Dermis blood vessel endothelial cell (primary cell): Measurements from ENCODE around the gene GPR152. TPM values are rescaled to one million over a fixed set of nuclear protein-coding genes. Genes with fewer than 3 reads are reported as not detected.
"Not testable (repeated sequence)": the region's sequence is repeated elsewhere in the genome, so short reads cannot be mapped to it uniquely, and the experiment has no call there.

Experiments used
- DNase-seq: peaks from one replicate; pipeline ENCODE4 v3.0.0; 2010
- total RNA-seq: library from RNA; depleted of rRNA; stranded (reverse); fragments of >200 nt; gene quantifications from 2 replicates; pipeline ENCODE4 v1.2.3, GENCODE V29; 2014

GPR152 gene
- total RNA-seq, 1 donor from 2014 or later: under 0.01 TPM

GRCh38 chr11:67489203-67489884, 36.8 kb upstream of the GPR152 start:
- DNase-seq: no peak

GRCh38 chr11:67486481-67487195, 34.1 kb upstream of the GPR152 start:
- DNase-seq: no peak

DNA sequence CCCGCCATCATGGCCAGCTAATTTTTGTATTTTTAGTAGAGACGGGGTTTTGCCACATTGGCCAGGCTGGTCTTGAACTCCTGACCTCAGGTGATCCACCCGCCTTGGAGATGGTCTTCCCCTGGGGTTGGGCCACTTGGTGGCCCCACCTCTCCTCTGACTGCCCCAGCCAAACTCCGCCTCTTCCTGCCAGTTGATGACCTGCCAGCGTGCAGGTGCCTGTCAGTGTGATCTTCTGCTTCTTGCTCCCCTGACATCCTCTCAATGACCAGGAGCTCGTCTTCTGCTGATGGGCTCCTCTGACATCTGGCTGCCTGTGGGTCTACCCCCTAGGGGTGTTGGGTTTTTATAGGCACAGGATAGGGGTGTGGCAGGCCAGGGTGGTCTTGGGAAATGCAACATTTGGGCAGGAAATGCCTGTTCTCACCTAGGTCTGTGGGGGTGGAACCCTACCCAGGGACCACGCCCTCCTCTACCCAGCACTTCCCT, 33.4 kb upstream of the GPR152 start:
- DNase-seq: not testable (repeated sequence)

DNA sequence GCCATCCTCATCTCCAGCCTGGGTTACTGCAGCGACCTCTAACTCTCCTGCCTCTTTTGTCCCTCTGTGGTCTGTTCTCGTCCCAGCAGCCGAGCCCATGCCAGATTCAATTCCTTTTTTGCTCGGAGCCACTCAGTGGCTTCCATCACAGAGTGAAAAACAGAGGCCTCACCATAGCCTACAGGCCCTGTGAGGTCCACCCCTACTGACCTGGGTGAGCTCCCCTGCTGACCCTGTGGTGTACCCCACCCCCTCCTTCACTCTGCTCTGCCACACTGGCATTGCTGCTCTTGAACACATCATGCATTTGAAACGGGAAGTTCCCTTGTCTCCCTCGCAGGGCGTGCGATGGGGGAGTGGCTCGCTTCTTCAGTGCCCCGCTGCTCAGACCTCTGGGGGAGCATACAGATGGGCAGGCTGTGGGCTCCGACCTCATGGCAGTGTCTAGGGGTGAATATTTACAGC, 32.4 kb upstream of the GPR152 start:
- no peak for DNase-seq

DNA sequence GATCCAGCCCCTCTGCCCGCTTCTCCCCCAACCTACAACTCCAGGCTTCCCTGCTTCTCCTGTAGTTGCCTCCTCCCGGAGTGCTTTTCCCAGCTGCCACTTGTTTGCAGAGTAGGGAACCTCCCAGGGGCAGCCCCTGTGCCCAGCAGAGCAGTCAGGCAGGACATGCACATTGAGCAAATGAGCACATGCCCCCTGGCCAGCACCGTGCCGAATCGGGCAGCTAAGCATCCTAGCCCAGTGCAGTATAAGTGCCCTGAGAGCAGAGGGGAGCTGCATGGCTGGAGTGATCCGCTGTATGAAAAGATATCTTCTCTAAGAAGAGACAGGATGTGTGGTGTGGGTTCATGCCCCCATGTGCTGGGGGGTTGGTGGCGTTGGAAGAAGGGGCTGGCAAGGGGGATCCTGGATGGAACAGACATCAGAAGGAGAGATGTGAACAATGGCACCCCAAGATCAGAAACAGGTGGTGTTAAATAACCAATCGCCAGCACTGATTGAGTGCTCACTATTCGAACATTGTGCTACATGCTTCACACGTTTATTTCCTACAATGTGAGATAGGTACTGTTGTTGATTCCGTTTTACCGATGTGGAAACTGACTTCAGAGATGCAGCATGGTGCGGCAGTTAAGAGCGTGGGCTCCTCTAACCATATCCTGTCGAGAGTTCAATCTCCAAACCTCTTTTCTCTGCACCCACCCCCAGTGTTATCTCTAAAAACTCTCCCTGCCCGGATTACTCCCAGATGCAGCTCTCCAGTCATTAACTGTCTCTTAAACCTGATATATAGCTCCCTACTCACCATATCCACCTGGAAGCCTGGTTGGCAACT, 31.5 kb upstream of the GPR152 start:
- DNase-seq: no peak

DNA sequence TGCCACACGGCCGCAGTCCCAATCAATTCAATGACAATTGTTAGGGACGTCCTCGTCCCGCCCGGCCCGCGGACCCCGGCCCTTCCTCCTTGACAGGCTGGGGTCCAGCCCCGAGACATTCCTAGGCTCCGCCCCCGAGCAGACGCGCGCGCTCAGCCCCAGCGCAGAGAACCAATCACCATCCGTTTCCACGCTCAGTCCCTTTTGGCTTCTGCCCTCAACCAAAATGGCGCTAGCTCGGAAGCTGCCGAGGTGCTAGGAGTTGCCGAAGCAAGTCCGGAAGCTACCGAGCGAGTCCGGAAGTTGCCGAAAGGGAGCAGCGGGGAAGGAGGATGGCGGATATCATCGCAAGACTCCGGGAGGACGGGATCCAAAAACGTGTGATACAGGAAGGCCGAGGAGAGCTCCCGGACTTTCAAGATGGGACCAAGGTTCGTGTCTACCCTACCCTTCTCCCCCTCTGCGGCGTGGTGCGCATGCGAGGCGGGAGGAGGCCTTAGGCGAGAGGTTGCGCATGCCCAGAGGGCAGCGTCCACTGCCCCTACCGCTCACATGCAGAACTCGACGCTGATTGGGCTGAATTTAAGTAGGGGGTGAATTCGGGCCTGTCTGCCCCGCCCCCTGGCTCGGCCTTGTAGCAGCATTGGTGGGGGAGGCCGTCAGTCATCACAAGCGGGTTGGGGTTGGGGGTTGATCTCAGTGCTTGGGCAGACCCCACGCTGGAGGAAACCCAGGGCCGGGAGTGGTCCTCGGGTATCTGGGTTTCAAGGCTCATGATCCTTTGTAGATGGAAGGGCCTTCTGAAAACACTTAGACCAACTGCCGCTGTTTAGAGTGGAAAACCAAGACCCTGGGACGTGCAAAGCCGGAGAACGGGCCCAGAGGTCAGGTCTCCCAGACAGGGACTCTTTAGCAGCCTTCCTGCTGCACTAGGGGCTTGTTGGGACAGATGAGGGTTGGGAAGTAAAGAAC, 30.6 kb upstream of the GPR152 start, which contains the start of gene AIP:
Gene AIP (plus strand): TSS at position 200 of the 972 bp plus-strand sequence. CDS start 133 bp downstream, at position 333.
- peak; percentile 99 for DNase-seq

- no peak for DNase-seq
Observed at GRCh38 chr11:67482275-67482826, 29.8 kb upstream of the GPR152 start.

DNA sequence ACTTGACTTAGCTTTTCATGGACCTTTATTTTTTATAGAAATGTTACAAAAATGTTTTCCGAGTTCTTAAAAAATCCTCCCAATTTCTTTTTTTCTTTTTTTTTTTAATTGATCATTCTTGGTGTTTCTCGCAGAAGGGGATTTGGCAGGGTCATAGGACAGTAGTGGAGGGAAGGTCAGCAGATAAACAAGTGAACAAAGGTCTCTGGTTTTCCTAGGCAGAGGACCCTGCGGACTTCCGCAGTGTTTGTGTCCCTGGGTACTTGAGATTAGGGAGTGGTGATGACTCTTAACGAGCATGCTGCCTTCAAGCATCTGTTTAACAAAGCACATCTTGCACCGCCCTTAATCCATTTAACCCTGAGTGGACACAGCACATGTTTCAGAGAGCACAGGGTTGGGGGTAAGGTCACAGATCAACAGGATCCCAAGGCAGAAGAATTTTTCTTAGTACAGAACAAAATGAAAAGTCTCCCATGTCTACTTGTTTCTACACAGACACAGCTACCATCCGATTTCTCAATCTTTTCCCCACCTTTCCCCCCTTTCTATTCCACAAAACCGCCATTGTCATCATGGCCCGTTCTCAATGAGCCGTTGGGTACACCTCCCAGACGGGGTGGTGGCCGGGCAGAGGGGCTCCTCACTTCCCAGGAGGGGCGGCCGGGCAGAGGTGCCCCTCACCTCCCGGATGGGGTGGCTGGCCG, 25.0 kb upstream of the GPR152 start:
- DNase-seq: not testable (repeated sequence)

- not testable (repeated sequence) for DNase-seq
Observed at GRCh38 chr11:67476692-67477091, 24.2 kb upstream of the GPR152 start.

GRCh38 chr11:67472882-67473281, 20.4 kb upstream of the GPR152 start:
- no peak for DNase-seq

DNA sequence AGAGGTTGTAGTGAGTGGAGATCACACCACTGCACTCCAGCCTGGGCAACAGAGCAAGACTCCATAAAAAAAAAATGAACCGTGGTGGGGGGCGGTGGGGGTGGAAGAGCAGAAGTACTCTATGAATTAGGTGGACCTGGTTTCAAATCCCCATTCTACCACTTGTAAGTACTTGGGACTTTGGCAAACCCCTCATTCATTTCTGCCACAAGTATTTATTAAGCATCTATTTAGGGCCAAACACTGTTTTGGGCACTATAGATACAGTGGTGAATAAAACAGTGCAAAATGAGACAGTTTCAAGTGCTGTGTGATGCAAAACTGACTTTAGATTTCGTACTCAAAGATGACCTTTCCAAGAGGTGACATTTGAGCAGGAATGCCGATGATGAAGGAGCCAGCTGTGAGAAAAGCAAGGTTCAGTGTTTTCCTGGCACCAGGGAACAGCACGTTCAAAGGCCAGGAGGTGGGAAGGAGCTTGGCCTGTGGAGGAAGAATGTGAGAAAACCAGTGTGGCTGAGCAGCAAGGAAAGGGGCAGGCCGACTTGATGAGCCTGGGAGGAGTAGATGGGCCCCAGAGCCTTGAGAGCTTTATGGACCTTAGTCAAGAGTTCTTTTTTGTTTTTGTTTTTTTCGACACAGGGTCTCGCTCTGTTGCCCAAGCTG, 17.9 kb upstream of the GPR152 start:
- DNase-seq: no peak

- DNase-seq: no peak
Observed at GRCh38 chr11:67469508-67469811, 16.9 kb upstream of the GPR152 start.

DNA sequence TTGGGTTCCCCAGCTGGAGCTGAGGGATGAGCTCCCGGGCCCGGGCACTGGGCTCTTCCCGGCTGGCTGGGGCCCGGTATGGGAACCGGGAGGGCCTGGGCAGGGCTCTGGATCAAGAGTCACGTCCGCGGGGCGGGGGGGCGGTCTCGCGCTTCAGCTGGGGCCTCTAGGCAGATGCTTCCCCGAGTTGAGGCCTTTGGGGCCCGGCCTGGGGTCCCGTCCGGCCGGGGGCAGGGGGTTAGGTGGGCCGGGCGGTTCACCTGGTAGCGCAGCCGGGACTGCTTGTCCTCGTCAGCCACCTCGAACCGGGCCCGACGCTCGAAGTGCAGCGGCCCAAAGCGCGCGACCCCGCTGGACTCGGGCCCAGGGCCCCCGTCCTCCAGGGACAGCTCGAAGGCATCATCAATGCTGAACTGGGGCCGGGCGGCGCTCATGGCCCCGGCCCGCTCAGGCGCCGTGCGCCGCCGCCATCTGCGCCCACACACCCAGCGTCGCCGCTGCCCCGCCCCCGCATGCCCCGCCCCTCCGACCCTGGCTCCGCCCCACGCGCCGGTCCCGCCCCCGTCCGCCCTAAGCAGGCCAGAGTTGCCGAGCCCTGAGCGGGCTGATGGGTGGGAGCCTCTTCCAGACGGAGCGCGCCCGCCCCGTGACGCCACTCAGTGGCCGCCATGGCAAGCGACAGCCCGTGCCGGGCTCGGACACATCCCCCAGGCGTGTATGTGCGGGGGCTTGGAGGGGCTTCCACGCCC, 16.4 kb upstream of the GPR152 start, which contains the start of gene TMEM134:
Gene TMEM134 (minus strand): TSS at position 493 of the 749 bp plus-strand sequence. CDS start 59 bp downstream, at position 434.
- DNase-seq: peak; percentile 96

DNA sequence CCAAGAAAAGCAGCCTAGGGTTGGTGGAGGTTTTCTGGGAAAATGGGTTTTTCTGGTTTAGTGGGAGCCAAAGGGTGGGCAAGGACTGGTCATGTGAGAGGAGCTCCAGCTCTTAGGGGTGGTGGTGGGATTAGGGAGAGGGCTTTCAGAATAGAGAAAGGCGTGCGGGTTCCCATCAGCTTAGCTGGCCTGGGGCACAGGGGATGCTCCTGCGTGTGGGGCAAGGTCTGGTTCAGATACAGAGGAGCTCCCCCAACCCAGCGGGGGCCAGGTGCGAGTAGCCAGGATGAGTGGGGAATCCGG, 15.9 kb upstream of the GPR152 start:
- DNase-seq: no peak

DNA sequence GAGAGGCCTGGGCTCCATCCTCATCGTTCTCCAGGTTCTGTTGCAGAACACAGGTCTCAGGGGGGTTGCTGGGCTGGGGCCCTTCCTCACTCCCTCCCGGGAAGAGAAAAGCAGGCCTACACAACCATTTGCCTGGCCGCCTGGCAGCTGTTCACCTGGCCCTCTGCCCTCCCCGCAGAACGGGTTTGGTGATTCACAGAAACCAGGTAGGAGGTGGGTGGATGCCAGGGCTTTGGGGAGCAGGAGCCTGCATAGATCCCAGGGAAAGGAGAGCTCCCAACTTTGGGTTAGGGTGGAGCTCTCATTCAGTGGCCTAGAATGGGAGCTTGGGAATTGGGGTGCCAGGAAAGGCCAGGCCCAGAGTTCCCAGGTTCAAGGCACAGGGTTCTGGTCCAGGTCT, 15.5 kb upstream of the GPR152 start:
- no peak for DNase-seq

DNA sequence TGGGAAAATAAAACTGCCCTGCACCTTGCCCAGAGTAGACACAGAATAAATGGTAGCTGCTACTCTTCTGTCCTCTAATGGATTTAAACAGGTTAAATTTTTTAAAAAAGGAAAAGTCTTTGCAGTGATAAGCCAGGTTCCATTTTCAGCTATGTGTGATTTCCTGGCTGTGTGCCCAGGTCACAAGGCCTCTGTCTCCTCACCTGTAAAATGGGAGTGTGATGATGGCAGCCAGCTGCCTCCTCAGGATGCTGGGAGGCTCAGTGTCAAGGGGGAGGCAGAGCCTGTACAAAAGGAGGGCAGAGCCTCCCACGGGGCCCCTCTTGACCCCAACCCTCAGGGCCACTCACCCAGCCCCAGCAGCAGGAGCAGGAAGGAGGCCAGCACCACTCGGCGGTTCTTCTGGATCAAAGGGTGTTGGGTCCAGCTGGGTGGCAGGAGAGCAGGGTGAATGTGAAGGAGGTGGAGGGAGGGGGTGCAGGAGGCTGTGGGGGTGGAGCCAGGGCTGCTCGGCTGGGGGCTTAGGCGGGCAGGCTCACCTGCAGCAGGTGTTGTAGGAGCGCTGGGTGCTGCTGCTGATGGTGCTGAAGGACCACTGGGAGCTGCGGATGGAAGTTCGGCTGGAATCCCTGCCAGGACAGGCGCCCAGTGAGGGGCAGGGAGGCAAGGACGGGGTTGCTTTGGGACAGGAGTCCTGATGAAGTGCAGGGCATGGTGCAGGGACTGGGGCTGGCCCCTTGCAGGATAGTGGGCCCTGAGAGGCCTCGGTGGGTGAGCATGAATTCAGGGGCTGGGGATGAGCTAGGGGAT, 14.6 kb upstream of the GPR152 start:
- DNase-seq: no peak

GRCh38 chr11:67466367-67466766, 13.8 kb upstream of the GPR152 start:
- DNase-seq: no peak

DNA sequence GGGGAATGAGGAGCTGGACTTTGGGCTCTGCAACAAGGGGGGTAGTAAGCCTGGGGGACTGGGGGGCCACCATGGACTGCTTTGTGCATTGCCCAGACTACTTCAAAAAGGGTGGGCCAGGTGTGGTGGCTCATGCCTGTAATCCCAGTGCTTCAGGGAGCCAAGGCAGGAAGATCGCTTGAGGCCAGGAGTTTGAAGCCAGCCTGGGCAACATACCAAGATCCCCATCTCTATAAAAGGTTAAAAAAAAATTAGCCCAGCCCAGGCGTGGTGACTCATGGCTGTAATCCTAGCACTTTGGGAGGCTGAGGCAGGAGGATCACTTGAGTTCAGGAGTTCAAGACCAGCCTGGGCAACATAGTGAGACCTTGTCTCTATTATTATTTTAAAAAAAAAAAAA, 13.0 kb upstream of the GPR152 start:
- DNase-seq: not testable (repeated sequence)

- DNase-seq: no peak
Observed at GRCh38 chr11:67465189-67465510, 12.6 kb upstream of the GPR152 start.
